Measurements from ENCODE around the gene NOL8.

The NOL8 gene

GRCh38 chr9:92247981-92248380, 77.2 kb downstream of the NOL8 start:
- no peak overlapping the region for H3K27ac ChIP-seq (ENCODE audit: extremely low read depth, low read depth, low read length)
- no peak overlapping the region for H3K4me3 ChIP-seq (ENCODE audit: low read depth, low read length)
- H3K4me1 ChIP-seq (ENCODE audit: control insufficient read depth, insufficient read depth, low read length), result no peaks in the 10 kb centered on the region
- H3K9me3 ChIP-seq (ENCODE audit: control insufficient read depth, insufficient read depth, low read depth, low read length), result no peaks in the 10 kb centered on the region
- peaks cover 48 to 97% of the 10 kb centered on the region in 2 experiments for H3K36me3 ChIP-seq (ENCODE audit: control insufficient read depth in 2 of 2, insufficient read depth in 1 of 2, low read length in 2 of 2)
- ChIA-PET POLR2A (interaction anchor here (0.6 kb wide), 1 partner anchor 16 kb away, joined by 4 read pairs; no protein-coding TSS in a partner anchor), CTCF (no interaction called here)
- no peak for TF ChIP-seq KLF1 (tag by site-specific recombination; IDR thresholded peaks at IDR 0.05)
- TF ChIP-seq ZNF223 (tag by site-specific recombination; IDR thresholded peaks at IDR 0.05), result no peak
- no peak for TF ChIP-seq KLF7 (tag by site-specific recombination; IDR thresholded peaks at IDR 0.05; ENCODE audit: borderline replicate concordance)
- TF ChIP-seq PRDM4 (tag by site-specific recombination; IDR thresholded peaks at IDR 0.05), result no peak
- no peak for TF ChIP-seq ZNF664 (tag by site-specific recombination; IDR thresholded peaks at IDR 0.05)
- TF ChIP-seq ZNF214 (tag by site-specific recombination; IDR thresholded peaks at IDR 0.05; ENCODE audit: borderline replicate concordance), result no peak
- no peak for TF ChIP-seq BCL11B (tag by site-specific recombination; IDR thresholded peaks at IDR 0.05; ENCODE audit: low read depth)
- no peak for TF ChIP-seq ZNF280D (tag by site-specific recombination; IDR thresholded peaks at IDR 0.05)

Data from HEK293 (cell line).